Measurements from ENCODE around the gene NDUFB7. TPM values are rescaled to one million over a fixed set of nuclear protein-coding genes. Genes with fewer than 3 reads are reported as not detected.

NDUFB7 gene
- total and polyA plus RNA-seq, 2 experiments from 2014 or later = 289 to 463 TPM

- TF ChIP-seq ZNF462 (CRISPR knock-in tag; IDR thresholded peaks at IDR 0.05) (no peak), STAT1 (IDR thresholded peaks at IDR 0.05; ENCODE audit: unreplicated experiment) (no peak), POLR2AphosphoS5 (IDR thresholded peaks at IDR 0.05; ENCODE audit: low read depth) (no peak), NANOG (IDR thresholded peaks at IDR 0.05; ENCODE audit: borderline replicate concordance) (no peak), CREB1 (CRISPR knock-in tag; IDR thresholded peaks at IDR 0.05; ENCODE audit: low read depth) (no peak), CTCF (conservative IDR thresholded peaks at IDR 0.05; ENCODE audit: low read depth in 2 of 2) (no peak), ETS1 (IDR thresholded peaks at IDR 0.05) (no peak), REST (IDR thresholded peaks at IDR 0.05; ENCODE audit: unreplicated experiment) (no peak)
Measured at GRCh38 chr19:14528419-14529253, 43.2 kb downstream of the NDUFB7 start (continued).

Measured in GM23338 (cell line).